ENCODE results near the gene ZNF594.
"Not testable (repeated sequence)": the region's sequence is repeated elsewhere in the genome, so short reads cannot be mapped to it uniquely, and the experiment has no call there.

- not testable (repeated sequence) for TF ChIP-seq ZNF792 (CRISPR knock-in tag; IDR thresholded peaks at IDR 0.05); RAD21 (CRISPR knock-in tag; IDR thresholded peaks at IDR 0.05); POLR2AphosphoS5 (IDR thresholded peaks at IDR 0.05; ENCODE audit: low read depth, low read length); CTCF (CRISPR knock-in tag; IDR thresholded peaks at IDR 0.05); CREB1 (IDR thresholded peaks at IDR 0.05); CREB1 (CRISPR knock-in tag; IDR thresholded peaks at IDR 0.05); KDM1A (CRISPR knock-in tag; IDR thresholded peaks at IDR 0.05); ZZZ3 (CRISPR knock-in tag; IDR thresholded peaks at IDR 0.05; ENCODE audit: borderline replicate concordance)
These were observed 31.0 kb downstream of the ZNF594 start for GRCh38 chr17:5160702-5161101.
